Mesendoderm (in vitro differentiated cells): ENCODE results near the gene RFTN2.

Source experiments
- DNase-seq: peaks from one replicate; pipeline ENCODE4 v3.0.0; 2013
- H2AK5ac ChIP-seq: 2 replicates; pipeline ENCODE4 v1.6.1; 2013; ENCODE audit warnings: low read length, inconsistent platforms
- H2BK120ac ChIP-seq: 2 replicates; pipeline ENCODE4 v1.6.1; 2013; ENCODE audit warnings: low read depth, mild to moderate bottlenecking, low read length, moderate library complexity, mixed read lengths
- H2BK15ac ChIP-seq: replicated peaks from 2 replicates; pipeline ENCODE4 v1.6.1; 2013; ENCODE audit warnings: low read depth, mild to moderate bottlenecking, moderate library complexity
- H2BK5ac ChIP-seq: 2 replicates; pipeline ENCODE4 v1.6.1; 2013; ENCODE audit warnings: low read length, inconsistent platforms
- H3K18ac ChIP-seq: 2 replicates; pipeline ENCODE4 v1.6.1; 2013; ENCODE audit warnings: mild to moderate bottlenecking, low read length, mixed read lengths
- H3K23ac ChIP-seq: one replicate; pipeline ENCODE4 v1.6.1; 2013; ENCODE audit warnings: low read length
- H3K27ac ChIP-seq: 2 replicates; pipeline ENCODE4 v1.5.1; 2013; ENCODE audit warnings: low read depth, mild to moderate bottlenecking, inconsistent platforms, low read length, moderate library complexity
- H3K27me3 ChIP-seq: 2 replicates; pipeline ENCODE4 v1.6.1; 2013; ENCODE audit warnings: low read length, control low read depth, mild to moderate bottlenecking, inconsistent platforms; ENCODE audit not compliant: insufficient read depth, poor library complexity
- H3K36me3 ChIP-seq: 2 replicates; pipeline ENCODE4 v1.6.1; 2013; ENCODE audit warnings: low read length, inconsistent platforms; ENCODE audit not compliant: control insufficient read depth, insufficient read depth
- H3K4ac ChIP-seq: one replicate; pipeline ENCODE4 v1.6.1; 2013; ENCODE audit warnings: low read depth, mild to moderate bottlenecking, low read length, moderate library complexity
- H3K4me1 ChIP-seq: 2 replicates; pipeline ENCODE4 v1.6.1; 2013; ENCODE audit warnings: low read depth, low read length, inconsistent platforms; ENCODE audit not compliant: control insufficient read depth
- H3K4me2 ChIP-seq: 2 replicates; pipeline ENCODE4 v1.6.1; 2013; ENCODE audit warnings: low read length
- H3K4me3 ChIP-seq: 2 replicates; pipeline ENCODE4 v1.5.1; 2013; ENCODE audit warnings: mild to moderate bottlenecking, low read length
- H3K56ac ChIP-seq: one replicate; pipeline ENCODE4 v1.6.1; 2013; ENCODE audit warnings: low read length
- H3K79me1 ChIP-seq: 2 replicates; pipeline ENCODE4 v1.6.1; 2013; ENCODE audit warnings: low read length, inconsistent platforms
- H3K79me2 ChIP-seq: 2 replicates; pipeline ENCODE4 v1.6.1; 2013; ENCODE audit warnings: mild to moderate bottlenecking, low read length; ENCODE audit not compliant: control insufficient read depth, insufficient read depth
- H3K9ac ChIP-seq: 2 replicates; pipeline ENCODE4 v1.6.1; 2013; ENCODE audit warnings: low read length, inconsistent platforms
- H4K5ac ChIP-seq: one replicate; pipeline ENCODE4 v1.6.1; 2013; ENCODE audit warnings: low read length
- H4K8ac ChIP-seq: one replicate; pipeline ENCODE4 v1.6.1; 2013; ENCODE audit warnings: low read depth, mild to moderate bottlenecking, control low read depth, low read length, moderate library complexity
- WGBS: extraction: QIAGEN DNeasy Blood & Tissue Kit; methylation state at CpG from one replicate; pipeline ENCODE4 v1.1.7; 2013; ENCODE audit warnings: low lambda C conversion rate, missing lambda C conversion rate; ENCODE audit not compliant: insufficient coverage; ENCODE audit errors: extremely low coverage; 5-methylcytosine and 5-hydroxymethylcytosine counted together

RFTN2 gene

DNA sequence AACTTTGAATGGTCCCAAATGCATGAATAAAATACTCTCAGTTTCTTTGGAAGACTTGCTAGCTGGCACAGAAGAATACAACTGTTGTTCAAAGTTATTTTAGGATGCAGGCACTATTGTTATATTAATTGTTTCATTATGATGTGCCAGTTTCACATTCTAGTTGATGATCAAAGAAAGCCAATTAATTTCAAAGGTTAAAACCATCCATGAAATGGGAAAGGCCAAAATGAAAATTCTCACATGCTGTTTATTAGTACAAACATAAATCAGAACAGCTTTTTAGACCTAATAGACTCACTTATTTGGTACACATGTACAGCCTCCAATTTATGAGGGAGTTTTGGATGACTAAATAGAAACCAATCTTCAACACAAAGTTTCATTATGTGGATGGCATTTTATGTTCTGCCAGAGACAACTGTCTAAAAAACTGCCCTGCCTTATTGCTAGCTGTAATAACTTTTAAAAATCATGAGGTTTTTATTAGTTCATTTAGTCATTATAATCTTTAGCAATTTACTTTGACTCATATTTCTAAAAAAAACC lies 42.2 kb downstream of the RFTN2 start:
- no peak overlapping the region for H3K4me3 ChIP-seq
- peaks cover 1% of the 10 kb centered on the region for H3K36me3 ChIP-seq

DNA sequence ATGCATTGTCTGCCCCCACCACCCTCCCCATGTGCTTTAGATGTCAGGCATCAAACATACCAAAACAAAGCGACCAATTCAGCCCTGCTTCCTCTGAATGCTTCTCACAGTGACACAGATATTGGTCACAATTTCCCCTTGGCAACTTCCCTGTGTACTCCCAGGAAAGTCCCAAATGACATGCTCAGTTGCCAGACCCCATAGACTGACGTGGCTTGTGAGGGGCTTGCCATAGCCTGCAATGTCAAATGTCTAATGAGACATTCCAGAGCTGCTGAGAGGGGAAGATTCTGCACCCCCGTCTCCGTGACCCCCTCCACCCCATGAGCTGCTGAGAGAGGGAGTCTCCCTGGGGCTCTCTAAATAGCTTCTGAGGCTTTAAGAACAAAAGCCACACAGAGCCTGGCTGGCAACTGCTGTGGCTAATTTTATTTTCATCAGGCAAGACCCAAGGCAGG lies 47.3 kb downstream of the RFTN2 start:
- H2BK5ac ChIP-seq = no peak overlapping the region
- no peak overlapping the region for H3K27ac ChIP-seq
- no peak overlapping the region for H3K4ac ChIP-seq
- H3K36me3 ChIP-seq = peaks cover 1% of the 10 kb centered on the region
- no CpG with 5 or more reads among the region's 4 CpGs for WGBS
- no peak overlapping the region for H3K4me3 ChIP-seq
- no peak for DNase-seq
- no peak overlapping the region for H3K4me2 ChIP-seq
- no peak overlapping the region for H2BK120ac ChIP-seq
- H4K8ac ChIP-seq = no peak overlapping the region
- no peak overlapping the region for H4K5ac ChIP-seq
- no peak overlapping the region for H3K23ac ChIP-seq
- peak overlapping the region; percentile 54 for H3K56ac ChIP-seq
- H3K4me1 ChIP-seq = peaks cover 2% of the 10 kb centered on the region
- H3K18ac ChIP-seq = no peak overlapping the region
- H3K79me1 ChIP-seq = no peaks in the 10 kb centered on the region
- no peak overlapping the region for H2AK5ac ChIP-seq
- H2BK15ac ChIP-seq = no peak overlapping the region
- no peaks in the 10 kb centered on the region for H3K27me3 ChIP-seq
- peak overlapping the region; percentile 48 for H3K9ac ChIP-seq
- H3K79me2 ChIP-seq = no peaks in the 10 kb centered on the region

More for the DNA sequence above, 42.2 kb downstream of the RFTN2 start:
- no peaks in the 10 kb centered on the region for H3K79me1 ChIP-seq
- no peak overlapping the region for H3K18ac ChIP-seq
- H3K27ac ChIP-seq = no peak overlapping the region
- H3K56ac ChIP-seq = no peak overlapping the region
- no peak for DNase-seq
- no peak overlapping the region for H2BK120ac ChIP-seq
- H3K4me1 ChIP-seq = no peaks in the 10 kb centered on the region
- no peak overlapping the region for H3K9ac ChIP-seq
- no peak overlapping the region for H3K4me2 ChIP-seq
- no peak overlapping the region for H2BK15ac ChIP-seq
- no peaks in the 10 kb centered on the region for H3K79me2 ChIP-seq
- no peak overlapping the region for H4K5ac ChIP-seq
- H3K4ac ChIP-seq = no peak overlapping the region
- H3K23ac ChIP-seq = no peak overlapping the region
- no peaks in the 10 kb centered on the region for H3K27me3 ChIP-seq
- H2BK5ac ChIP-seq = no peak overlapping the region
- H4K8ac ChIP-seq = no peak overlapping the region
- H2AK5ac ChIP-seq = no peak overlapping the region

DNA sequence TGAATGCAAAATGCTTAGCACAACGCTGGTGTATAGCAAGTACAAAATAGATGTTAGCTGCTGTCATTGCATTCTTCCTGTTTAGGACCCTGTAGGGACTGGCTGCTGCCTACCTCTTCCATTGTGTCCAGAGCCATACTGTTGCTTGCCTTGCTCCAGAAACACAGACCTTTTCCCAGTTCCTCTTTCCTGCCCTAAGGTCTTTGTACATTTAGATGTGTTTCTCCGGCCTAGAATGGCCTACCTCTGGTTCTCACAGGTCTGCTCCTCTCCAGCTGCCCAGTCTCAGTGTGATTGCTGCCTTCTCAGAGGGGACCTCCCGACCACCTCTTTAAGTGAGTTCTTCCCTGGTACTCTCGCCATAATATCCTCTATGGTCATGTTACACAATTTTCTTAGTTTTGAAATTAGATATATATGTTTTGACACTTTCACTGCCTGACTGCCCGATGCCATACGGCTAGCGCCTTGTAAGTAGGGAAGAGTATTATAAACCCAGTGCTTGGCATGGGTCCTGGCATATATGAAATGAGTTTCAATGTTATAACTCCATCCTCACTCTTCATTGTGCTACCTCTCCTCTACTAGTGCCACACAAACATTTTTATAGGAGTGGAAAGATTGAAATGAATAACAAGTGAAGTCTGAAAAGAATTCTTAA lies 48.3 kb downstream of the RFTN2 start:
- Histone ChIP-seq H2BK120ac (no peak overlapping the region), H4K5ac (no peak overlapping the region), H3K18ac (no peak overlapping the region), H3K4me1 (peaks cover 2% of the 10 kb centered on the region), H3K27me3 (no peaks in the 10 kb centered on the region), H2AK5ac (no peak overlapping the region), H3K4me2 (no peak overlapping the region), H3K79me1 (no peaks in the 10 kb centered on the region), H4K8ac (no peak overlapping the region), H3K23ac (no peak overlapping the region), H3K56ac (peak overlapping the region; percentile 42), H3K36me3 (no peaks in the 10 kb centered on the region), H2BK15ac (no peak overlapping the region), H3K9ac (no peak overlapping the region), H3K4ac (no peak overlapping the region), H2BK5ac (no peak overlapping the region), H3K4me3 (no peak overlapping the region), H3K79me2 (no peaks in the 10 kb centered on the region), H3K27ac (no peak overlapping the region)
- WGBS = no CpG with 5 or more reads among the region's 7 CpGs
- DNase-seq = no peak

DNA sequence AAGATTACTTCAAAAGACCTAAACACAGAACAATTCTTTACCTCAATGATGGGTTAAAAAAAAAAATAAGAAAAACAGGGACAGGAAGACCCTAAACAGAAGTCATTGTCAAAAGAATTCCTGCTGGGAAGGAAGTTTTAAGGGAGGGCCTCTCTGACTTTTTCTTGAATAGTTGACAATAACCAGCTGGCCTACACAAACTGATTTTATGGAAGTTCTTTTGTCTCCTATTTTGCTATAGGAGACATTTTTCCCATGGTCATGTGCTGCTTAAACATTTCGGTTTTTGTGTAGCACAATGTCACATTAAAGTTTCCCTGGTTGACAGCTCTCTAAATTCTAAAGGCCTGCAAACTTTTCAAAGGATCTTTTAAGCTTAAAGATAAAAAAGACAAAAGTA lies 55.3 kb downstream of the RFTN2 start:
- Histone ChIP-seq H4K8ac (no peak overlapping the region), H3K4me3 (no peak overlapping the region), H2BK15ac (no peak overlapping the region), H3K4ac (no peak overlapping the region), H3K79me1 (no peaks in the 10 kb centered on the region), H3K4me2 (no peak overlapping the region), H4K5ac (no peak overlapping the region), H3K27ac (no peak overlapping the region), H2BK120ac (no peak overlapping the region), H3K27me3 (no peaks in the 10 kb centered on the region), H3K56ac (no peak overlapping the region), H2BK5ac (no peak overlapping the region), H3K23ac (no peak overlapping the region), H3K9ac (no peak overlapping the region), H3K4me1 (no peaks in the 10 kb centered on the region), H3K79me2 (no peaks in the 10 kb centered on the region), H2AK5ac (no peak overlapping the region), H3K36me3 (no peaks in the 10 kb centered on the region), H3K18ac (no peak overlapping the region)
- no CpG with 5 or more reads among the region's 1 CpG for WGBS
- DNase-seq = peak; percentile 19

DNA sequence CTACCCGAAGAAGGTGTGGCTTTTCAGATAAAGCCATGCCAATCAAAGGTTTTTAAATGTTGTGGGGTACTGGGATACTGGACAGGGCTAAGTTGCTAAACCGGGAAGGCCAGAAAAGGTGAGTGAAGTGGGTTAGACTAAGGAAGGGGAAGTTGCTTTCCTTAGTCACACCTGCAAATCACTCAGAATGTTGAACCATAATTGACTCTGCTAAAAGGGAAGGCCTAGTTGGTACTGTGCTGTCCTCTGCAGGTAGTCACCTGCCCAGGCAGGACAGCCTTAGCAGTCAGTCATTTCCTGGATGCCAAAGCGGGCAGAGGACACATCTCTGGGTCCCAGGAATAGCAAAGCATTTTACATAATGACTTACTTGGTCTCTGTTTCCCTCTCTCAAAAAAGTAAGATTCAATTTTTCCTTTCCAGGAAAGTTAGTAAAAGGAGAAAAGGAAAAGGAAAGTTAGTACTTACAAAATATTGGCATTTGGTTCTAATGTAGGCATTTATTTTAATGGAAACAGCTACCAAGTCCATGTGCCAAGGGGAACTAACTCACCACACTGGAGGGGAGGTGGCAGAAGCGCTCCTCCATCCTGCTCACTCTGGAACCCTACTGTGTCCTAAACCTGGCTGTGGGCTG lies 60.3 kb downstream of the RFTN2 start:
- Histone ChIP-seq H4K8ac (no peak overlapping the region), H2BK15ac (no peak overlapping the region), H3K56ac (no peak overlapping the region), H3K4me2 (no peak overlapping the region), H3K18ac (no peak overlapping the region), H3K4me1 (no peaks in the 10 kb centered on the region), H3K9ac (no peak overlapping the region), H2BK120ac (no peak overlapping the region), H3K27me3 (no peaks in the 10 kb centered on the region), H2AK5ac (no peak overlapping the region), H3K36me3 (no peaks in the 10 kb centered on the region), H3K79me1 (no peaks in the 10 kb centered on the region), H3K23ac (no peak overlapping the region), H4K5ac (no peak overlapping the region), H3K4me3 (no peak overlapping the region), H3K4ac (no peak overlapping the region), H3K79me2 (no peaks in the 10 kb centered on the region), H2BK5ac (no peak overlapping the region), H3K27ac (no peak overlapping the region)
- WGBS = no CpG with 5 or more reads among the region's 4 CpGs
- peak; percentile 58 for DNase-seq
